GM18498 (cell line): ENCODE measurements around the gene STARD9.
"Not testable (repeated sequence)": the region's sequence is repeated elsewhere in the genome, so short reads cannot be mapped to it uniquely, and the experiment has no call there.

Source experiments
- ATAC-seq: cut with Tn5 transposase; IDR thresholded peaks from one replicate; pipeline ENCODE4 v1.9.1; 2021; ENCODE audit warnings: mild to moderate bottlenecking, moderate library complexity; ENCODE audit not compliant: unreplicated experiment

STARD9 gene

DNA sequence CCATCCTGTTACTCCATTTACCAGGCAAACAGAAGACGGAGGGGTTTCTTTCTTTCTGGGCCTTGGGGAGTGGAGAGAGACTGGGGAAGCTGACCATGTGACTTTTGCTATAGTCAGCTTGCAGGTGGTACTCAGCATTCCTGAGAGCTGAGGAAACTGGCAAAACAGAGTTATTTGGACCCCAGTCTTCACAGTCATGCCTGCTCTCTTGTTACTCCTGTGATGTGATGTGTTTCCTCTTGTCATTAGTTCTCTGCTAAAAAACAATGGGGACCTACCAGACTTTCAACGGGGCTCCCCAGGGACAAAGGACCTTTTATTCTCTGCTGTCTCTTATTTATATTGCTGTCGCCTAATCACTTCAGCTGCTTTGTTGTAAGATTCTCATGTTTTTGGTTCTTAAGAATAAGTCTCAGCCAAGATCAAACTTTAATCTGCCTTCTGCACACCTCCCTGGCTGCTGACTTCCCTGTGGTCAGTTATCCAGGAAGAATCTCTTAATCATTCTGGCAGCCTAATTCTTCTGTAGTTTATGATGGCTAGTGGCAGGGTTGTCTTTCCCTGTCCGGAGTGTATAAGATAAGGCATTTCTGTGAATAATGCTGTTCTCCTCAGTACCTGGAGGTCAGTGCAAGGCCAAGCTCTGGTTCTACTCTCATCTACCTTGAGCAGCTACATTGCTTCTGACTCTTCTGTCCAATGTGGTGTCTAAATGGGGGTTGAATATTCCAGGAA lies 8.8 kb downstream of the STARD9 start:
- no peak for ATAC-seq

DNA sequence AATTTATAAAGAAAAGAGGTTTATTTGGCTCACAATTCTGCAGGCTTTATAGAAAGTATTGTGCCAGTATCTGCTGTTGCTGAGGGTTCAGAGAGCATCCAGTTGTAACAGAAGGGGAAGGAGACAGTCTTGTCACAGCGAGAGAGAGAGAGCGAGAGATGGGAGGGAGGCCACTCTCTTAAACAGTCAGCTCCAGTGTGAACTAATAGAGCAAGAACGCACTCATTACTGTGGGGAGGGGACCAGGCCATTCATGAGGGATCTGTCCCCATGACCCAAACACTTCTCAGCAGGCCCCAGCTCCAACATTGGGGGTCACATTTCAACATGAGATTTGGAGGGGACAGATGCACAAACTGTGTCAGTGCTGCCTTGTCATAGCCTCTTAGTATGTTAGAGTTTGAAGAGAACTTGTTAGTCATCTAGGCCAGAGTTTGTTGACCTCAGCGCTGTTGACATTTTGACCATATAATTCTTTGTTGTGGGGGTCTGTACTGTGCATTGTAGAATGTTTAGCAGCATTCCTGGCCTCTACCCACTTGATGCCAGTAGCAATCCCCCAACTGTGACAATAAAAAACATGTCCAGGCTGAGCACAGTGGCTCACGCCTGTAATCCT lies 15.3 kb downstream of the STARD9 start:
- no peak for ATAC-seq

DNA sequence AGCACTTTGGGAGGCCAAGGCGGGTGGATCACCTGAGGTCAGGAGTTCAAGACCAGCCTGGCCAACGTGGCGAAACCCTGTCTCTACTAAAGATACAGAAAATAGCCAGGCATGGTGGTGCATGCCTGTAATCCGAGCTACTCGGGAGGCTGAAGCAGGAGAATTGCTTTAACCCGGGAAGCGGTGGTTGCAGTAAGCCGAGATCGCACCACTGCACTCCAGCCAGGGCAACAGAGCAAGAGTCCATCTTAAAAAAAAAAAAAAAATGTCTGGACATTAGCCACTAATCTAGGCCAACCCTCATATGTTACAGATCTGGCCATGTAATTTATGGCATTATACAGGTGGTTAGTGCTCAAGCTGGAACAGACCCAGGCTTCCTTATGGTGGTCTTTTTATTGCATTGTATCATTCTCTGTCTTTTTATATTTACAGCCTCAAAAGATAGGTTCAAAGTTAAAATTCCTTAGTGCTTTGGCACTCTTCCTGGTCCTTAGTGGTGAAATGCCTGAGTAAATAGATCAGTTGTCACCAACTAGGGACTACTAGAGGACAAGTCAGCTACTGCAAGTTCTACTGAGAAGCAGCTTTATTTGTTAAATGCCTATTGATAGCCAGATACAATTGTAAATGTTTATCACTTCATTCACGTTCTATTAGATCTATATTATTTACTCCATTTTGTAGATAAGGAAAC lies 16.0 kb downstream of the STARD9 start:
- ATAC-seq = no peak

DNA sequence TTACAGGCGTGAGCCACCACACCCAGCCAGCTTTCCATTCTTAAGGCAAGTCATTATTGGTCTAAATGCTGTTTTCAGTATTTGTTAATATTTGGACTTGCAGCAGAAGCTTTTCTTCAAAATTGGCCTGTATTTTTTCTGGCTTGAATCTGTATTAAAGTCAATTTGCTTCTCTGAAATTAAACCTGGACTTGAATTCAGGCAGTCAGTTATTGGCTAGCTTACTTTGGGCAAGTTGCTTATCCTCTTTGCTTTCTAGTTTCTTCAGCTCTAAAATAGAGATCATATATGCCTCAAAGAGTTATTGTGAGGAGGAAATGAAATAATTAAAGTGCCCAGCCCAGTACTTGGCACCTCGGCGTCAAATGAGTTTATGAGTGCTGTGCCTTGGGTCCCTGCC lies 17.3 kb downstream of the STARD9 start:
- no peak for ATAC-seq

DNA sequence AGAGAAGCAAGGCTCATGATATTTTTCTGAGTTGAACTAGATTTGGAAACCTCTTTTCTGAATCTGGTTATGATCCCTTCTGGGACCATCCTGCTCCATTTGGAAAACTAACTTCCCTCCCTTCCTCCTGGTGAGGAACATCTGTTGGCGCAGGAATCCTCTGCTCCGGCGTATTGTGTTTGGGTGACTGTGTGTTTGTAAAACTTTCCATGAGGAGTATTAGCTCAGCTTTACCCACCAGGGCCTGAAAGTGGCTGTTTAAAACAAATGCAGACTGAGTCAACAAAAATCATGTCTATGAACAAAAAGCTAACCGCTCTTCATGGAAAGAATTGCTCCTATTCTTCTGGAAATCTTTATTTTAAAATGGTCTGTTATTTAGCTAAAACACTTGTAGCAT lies 17.7 kb downstream of the STARD9 start:
- no peak for ATAC-seq

DNA sequence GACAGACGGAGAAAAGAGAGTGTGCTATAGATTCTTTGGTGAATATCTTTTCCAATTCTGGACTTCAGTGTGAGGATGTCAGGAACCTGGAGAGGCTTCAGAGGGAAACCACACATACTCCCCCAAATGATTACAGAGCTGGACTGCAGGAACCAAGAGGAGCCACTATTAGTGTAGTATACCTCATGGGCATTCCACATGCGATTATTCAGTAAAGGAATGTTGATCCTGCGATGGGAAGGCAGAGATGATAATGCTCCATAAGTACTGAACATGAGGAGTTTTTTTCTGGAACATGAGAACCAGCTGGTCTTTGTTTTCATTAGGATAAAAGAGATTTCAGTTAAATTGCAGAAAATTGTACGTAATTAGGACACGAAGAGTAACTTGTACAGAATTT lies 18.7 kb downstream of the STARD9 start:
- ATAC-seq = no peak

DNA sequence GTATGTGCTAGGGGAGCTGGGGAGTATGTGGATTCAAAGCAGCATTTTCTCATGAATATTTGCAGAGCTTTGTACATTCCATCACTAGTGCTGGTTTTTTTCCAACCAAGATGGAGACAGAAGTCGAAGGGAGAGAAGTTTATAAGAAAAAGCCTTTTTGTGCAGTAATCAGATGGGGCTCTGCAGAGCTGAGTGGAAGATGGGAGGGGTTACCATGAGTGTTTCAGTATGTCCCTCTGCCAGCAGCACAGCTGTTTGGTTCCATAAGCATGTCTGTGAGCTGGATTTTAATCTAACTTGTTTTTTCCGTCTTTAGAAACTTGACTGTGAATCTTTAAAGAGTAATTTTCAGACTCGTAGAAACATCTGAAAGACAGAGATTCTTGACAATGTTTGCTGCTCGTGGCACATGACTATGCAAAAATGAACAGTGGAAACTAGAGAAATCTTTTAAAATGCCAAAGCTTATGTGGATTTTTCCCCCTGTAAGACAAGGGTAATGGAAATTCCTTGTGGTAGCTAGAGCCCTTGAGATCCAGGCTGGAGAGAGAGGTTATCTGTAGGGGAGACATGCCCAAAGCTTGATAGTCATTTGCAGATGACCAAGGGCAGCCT lies 20.3 kb downstream of the STARD9 start:
- no peak for ATAC-seq

DNA sequence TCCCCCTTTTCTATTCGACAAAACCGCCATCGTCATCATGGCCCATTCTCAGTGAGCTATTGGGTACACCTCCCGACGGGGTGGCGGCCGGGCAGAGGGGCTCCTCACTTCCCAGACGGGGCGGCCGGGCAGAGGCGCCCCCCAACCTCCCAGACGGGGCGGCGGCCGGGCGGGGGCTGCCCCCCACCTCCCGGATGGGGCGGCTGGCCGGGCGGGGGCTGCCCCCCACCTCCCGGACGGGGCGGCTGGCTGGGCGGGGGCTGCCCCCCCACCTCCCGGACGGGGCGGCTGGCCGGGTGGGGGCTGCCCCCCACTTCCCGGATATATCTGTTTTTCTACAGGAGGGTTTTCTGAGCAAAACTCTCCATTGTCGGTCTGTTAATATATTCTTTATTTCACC lies 25.9 kb downstream of the STARD9 start:
- not testable (repeated sequence) for ATAC-seq

DNA sequence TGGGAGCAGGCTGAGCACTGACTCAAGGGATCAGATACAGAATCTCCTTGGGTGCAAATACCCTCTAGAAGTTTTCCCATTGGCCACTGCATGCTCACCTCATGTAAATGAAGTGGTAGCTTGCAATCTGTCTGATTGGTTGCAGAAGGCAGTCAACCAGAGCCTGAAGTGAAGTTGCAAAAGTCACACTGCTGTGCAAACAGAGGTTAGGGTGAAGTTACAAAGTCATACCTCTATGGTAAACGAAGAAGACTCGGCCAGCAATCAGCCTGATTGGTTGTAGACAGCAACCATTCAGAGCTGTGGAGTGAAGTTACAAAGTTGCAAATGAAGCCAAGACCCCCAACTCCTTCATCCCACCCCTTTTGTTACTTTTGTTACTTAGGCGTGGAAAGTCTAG lies 27.1 kb downstream of the STARD9 start:
- ATAC-seq = no peak

DNA sequence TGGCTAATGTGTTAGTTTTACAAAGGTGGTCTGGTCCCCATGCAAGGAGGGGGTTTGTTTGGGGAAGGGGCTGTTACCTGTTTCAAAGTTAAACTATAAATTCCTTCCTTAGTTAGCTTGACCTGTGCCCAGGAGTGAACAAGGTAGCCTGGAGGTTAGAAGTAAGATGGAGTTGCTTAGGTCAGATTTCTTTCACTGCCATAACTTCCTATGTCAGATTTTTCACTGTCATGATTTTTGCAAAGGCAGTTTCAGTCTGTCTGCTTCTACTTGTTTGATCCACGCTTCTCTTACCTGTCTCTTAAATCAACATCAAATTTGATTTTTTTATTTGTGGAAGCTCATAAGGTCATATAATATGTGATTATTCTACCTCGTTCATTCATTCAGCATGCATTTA lies 28.6 kb downstream of the STARD9 start:
- ATAC-seq = no peak

DNA sequence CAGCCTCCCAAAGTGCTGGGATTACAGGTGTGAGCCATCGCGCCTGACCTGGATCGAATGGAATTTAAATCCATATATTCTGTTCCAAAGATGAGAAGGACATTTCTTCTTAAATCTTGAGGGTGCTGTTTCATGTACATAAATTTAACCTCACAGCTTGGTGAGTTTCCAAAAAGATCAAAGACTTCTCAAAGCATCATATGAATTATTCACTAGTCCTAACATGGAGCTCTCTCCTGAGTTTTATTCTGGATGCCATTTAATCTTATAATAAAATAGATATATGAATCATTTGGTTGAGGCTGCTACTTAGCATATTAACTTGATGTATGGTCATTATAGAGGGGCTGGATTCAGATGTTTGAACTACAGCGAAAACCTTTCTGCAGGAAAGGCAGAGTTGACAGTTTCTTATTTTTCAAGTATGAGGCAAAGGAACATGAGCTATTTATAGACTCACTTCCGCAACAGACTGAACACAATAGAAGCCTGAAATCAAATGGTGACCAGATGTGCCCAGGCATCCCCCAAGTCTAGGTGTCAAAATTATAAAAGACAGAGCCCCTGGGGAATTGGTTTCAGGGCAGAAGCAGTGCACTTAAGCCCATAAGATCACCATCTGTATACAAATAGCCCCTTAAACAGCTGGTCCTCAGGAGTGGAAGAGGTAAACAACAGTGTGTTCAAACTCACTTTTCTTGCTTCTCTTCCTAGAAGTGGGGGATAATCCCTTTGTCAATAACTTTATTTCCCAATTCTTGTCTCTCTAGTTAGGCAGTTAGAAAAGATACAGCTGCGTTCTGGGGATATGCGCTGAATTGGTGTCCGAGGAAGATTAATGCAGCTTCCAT lies 29.7 kb downstream of the STARD9 start:
- ATAC-seq = no peak

DNA sequence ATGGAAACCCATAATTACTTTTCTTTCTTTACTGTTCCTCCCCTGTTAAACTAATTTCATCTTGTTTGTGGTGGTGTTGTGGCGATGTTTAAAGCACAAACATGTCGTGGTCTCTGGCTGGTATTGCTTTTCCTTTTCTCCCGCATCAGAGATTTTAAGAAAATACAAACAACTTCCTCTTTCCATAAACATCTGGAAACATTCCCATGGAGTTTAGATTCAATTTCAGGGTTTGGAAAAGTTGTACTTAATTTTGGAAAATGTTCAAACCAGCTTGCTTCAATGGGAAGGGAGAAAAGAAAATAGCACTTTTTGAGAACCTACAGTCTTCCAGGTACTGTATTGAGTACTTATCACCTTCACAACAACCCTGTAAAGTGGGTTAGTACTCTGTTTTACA lies 30.4 kb downstream of the STARD9 start:
- no peak for ATAC-seq

DNA sequence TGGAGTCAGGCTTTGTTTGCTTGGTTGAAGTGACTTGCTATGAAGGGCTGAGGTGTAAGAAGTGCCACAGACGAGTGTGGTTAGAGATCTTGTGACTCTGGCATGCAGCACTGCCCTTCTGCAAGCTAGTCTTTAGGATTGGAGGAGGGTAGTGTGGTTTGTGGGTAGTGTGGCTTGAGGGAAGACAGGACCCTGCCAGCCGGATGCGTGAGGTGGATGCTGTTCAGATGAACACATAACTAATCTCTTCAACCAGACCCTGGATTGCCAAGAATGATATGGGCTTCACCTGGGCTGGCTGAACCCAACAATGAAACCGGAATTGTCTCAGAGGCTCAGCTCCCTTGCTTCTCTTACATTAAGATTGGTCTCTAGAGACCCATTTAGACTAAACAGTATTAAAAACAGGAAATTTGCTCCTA lies 32.7 kb downstream of the STARD9 start:
- ATAC-seq = peak; percentile 59

DNA sequence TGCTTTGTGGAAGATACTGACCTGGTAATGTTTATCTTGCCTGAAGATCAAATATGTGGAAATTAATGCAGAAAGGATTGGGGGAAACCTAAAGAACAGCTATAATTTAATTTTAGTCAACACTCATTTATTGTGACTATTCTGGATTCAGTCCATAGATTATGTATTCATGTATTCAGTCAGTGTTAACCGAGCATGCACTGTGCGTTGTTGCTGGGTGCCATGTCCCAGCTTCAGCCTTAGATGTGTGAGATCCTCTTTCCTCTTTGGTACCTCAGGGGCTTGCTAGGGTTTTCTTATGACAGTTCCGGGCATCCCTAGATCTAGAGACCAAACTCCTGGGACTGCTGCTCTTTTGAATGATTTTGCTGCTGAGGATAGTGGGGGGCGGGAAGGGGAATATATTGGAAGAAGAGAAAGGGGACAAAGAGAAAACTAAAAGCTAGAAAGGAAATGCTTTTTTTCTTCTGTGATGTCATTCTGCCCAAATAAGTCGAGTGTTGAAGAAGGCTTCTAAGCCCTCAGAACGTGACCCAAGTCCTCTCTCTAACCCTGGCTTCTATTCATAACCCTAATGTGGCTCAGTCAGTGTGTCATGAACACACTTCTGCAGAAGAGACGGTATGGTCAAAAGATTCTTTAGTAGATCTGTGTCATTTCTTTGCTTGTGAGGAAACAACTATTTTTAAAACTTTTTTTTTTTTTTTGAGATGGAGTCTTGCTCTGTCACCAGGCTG lies 33.5 kb downstream of the STARD9 start:
- no peak for ATAC-seq

DNA sequence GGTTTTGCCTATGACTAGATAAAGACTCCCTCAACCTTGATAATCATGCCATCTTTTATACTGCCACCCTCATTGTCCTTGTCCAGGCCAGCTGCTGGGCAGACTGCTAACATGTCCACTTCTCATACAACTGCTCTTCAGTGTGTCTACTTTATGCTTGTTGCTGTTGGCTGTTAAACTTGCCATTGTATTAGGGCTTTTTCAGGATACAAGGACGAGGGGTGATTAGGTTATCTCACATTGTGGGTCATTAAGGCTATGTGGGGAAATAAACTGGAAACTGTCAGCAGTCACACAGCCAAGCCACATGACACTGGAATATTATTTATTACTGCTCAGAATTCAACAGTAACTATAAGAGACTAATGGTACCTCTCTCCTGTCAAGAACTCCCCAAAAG lies 36.1 kb downstream of the STARD9 start:
- no peak for ATAC-seq

DNA sequence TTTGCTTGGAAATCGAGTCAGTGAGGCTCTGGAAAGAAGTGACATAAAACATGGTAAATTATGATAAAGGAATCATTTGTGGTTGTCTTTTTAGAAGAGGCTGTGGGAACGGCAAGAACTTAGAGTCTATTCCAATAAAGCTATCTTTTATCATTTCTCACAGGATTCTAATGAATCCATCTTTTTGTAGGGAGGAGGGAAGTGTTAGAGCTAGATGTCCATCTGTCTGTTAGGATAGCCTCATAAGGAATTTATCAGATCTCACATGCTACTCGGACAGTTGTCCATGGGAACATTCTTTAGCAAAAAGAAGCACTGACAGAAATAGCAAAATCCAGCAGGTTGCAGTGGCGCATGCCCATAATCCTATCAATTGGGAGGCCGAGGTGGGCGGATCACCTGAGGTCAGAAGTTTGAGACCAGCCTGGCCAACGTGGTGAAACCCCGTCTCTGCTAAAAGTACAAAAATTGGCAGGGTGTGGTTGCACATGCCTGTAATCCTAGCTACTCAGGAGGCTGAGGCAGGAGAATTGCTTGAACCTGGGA lies 37.0 kb downstream of the STARD9 start:
- no peak for ATAC-seq

DNA sequence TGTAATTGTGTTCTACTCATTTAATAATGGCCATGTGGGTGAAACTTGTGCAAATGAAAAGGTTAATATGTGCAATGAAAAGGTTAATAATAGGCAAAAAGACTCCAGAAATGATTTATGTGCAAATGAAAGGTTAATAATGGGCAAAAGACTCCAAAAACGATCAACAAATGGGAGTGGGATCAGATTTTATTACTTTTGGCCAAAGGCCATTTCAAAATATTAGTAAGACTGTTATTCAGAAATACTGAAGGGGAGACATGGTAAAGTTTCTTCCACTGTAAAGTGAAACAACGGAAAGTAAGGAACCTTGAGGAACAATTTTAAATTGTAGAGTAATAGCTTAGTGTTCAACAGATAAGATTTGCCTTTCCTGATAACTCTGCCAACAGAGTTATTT lies 40.7 kb downstream of the STARD9 start:
- ATAC-seq = no peak

DNA sequence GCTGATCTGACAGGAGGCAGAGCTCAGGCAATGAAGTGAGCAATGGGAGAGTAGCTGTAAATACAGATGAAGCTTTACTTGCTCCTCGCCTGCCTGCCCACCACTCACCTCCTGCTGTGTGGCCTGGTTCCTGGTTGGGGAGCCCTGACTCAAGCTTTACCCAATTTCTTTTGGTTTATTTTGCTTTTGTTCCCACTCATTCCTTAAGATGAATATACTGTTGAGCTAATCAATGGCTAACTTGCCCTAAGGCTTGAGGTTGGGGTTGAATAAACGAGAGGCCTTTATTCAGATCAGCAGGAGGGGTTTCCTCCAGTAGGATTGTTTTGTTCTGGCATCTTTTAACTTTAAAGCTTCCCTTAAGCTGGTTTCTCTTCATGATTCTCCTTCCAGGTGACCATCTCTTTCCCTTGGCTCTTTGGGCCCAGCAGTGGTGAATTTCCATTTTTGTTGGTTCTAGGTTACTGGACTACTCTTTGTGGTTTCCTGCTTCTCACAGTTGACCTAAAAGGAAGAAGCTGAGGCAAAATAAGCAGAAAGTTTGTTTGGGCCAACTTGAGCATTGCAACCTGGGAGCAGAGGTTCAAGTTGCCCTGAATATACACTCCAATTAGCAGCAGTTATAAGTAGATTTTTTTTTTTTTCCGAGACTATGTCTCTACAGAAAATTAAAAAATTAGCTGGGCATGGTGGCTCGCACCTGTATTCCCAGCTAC lies 44.4 kb downstream of the STARD9 start:
- no peak for ATAC-seq

DNA sequence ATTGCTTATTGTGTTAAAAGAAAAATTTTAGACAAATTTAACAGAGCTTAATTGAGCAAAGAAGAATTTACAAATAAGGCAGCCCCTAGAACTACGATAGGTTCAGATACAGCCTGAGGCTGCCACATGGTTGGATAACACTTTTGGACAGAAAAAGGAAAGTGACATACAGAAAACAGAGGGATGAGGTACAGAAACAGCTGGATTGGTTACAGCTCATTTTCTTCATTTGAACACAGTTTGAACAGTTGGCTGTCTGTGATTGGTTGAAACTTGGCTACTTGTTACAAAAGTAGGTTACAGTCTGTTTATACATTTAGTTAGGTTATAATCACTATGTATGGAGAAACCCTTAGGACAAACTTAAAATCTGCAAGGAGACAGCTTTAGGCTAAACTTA lies 46.0 kb downstream of the STARD9 start:
- ATAC-seq = no peak
